MCF 10A (cell line): ENCODE data around the gene C20orf144. TPM values are rescaled to one million over a fixed set of nuclear protein-coding genes. Genes with fewer than 3 reads are reported as not detected.

Experiments used
- BruUV-seq: library from RNA; stranded (reverse); fragments of 400-500 nt; replicated peaks from 2 replicates; lab custom pipeline; 2021; lab: Mats Ljungman, UMichigan
- CTCF ChIA-PET: fragments of 300-600 bp; sonication (Branson Sonifier 250); formaldehyde crosslinking; extraction: SDS; loops from one replicate; lab custom pipeline; 2021; ENCODE audit warnings: antibody characterized with exemption, inconsistent platforms; lab: Yijun Ruan, JAX
- POLR2A ChIA-PET: fragments of 300-600, 350-650 bp; sonication (Branson Sonifier 250); formaldehyde crosslinking; extraction: SDS; loops from one replicate; lab custom pipeline; 2020; ENCODE audit warnings: antibody characterized with exemption, inconsistent platforms; lab: Yijun Ruan, JAX
- DNase-seq: peaks from one replicate; pipeline ENCODE4 v3.0.0-alpha.2; 2018; ENCODE audit not compliant: unreplicated experiment
- H3K27ac Mint-ChIP-seq: one replicate; pipeline ENCODE4 v1.8.0; 2022; ENCODE audit warnings: mild to moderate bottlenecking, low read depth, mixed read lengths; ENCODE audit not compliant: unreplicated experiment
- H3K27me3 Mint-ChIP-seq: one replicate; pipeline ENCODE4 v1.8.0; 2022; ENCODE audit warnings: mixed read lengths; ENCODE audit not compliant: insufficient read depth, unreplicated experiment
- H3K36me3 Mint-ChIP-seq: one replicate; pipeline ENCODE4 v1.8.0; 2022; ENCODE audit warnings: mild to moderate bottlenecking, moderate library complexity, mixed read lengths; ENCODE audit not compliant: insufficient read depth, unreplicated experiment
- H3K4me1 Mint-ChIP-seq: one replicate; pipeline ENCODE4 v1.8.0; 2022; ENCODE audit warnings: mixed read lengths; ENCODE audit not compliant: insufficient read depth, unreplicated experiment
- H3K4me3 Mint-ChIP-seq: one replicate; pipeline ENCODE4 v1.8.0; 2022; ENCODE audit warnings: mild to moderate bottlenecking, moderate library complexity, mixed read lengths; ENCODE audit not compliant: unreplicated experiment
- H3K9me3 Mint-ChIP-seq: one replicate; pipeline ENCODE4 v1.8.0; 2022; ENCODE audit warnings: mixed read lengths; ENCODE audit not compliant: unreplicated experiment
- intact Hi-C: fragments of 100-400 bp; cut with micrococcal nuclease; formaldehyde crosslinking; loops from 2 replicates; pipeline ENCODE4 v1.14.1; 2022
- total RNA-seq: library from RNA; stranded (reverse); gene quantifications from 2 replicates; pipeline ENCODE4 v1.2.3, GENCODE V29; 2022
- TF ChIP-seq, protein P1 (sequence below): fragments of 200-600 bp; IDR thresholded peaks from one replicate; pipeline ENCODE4 v1.8.0; 2022; ENCODE audit warnings: antibody characterized with exemption, mild to moderate bottlenecking; ENCODE audit not compliant: unreplicated experiment

The C20orf144 gene
- total RNA-seq, 1 experiment from 2014 or later, result 0.21 TPM

GRCh38 chr20:33677991-33678702, 16.0 kb downstream of the C20orf144 start:
- ChIA-PET POLR2A (interaction anchor here (0.6 to 1.3 kb wide), 3 partner anchors 12 to 1968 kb away, joined by 3 to 4 read pairs (median 3); partner anchors contain the start of gene ACTL10), CTCF (interaction anchor here (0.6 to 3.7 kb wide), 3 partner anchors 10 to 114 kb away, joined by 3 to 19 read pairs (median 6); partner anchors contain the start of gene ACTL10)
- no TSS peak for BruUV-seq
- no peaks in the 10 kb centered on the region for H3K36me3 Mint-ChIP-seq
- no peak overlapping the region for H3K4me3 Mint-ChIP-seq
- no peak overlapping the region for H3K27ac Mint-ChIP-seq
- no peaks in the 10 kb centered on the region for H3K27me3 Mint-ChIP-seq
- TF ChIP-seq, protein P1, sequence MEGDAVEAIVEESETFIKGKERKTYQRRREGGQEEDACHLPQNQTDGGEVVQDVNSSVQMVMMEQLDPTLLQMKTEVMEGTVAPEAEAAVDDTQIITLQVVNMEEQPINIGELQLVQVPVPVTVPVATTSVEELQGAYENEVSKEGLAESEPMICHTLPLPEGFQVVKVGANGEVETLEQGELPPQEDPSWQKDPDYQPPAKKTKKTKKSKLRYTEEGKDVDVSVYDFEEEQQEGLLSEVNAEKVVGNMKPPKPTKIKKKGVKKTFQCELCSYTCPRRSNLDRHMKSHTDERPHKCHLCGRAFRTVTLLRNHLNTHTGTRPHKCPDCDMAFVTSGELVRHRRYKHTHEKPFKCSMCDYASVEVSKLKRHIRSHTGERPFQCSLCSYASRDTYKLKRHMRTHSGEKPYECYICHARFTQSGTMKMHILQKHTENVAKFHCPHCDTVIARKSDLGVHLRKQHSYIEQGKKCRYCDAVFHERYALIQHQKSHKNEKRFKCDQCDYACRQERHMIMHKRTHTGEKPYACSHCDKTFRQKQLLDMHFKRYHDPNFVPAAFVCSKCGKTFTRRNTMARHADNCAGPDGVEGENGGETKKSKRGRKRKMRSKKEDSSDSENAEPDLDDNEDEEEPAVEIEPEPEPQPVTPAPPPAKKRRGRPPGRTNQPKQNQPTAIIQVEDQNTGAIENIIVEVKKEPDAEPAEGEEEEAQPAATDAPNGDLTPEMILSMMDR, result no peak
- intact Hi-C loops, result no loop called here
- DNase-seq, result no peak
- peaks cover 14% of the 10 kb centered on the region for H3K4me1 Mint-ChIP-seq
- H3K9me3 Mint-ChIP-seq, result no peaks in the 10 kb centered on the region

DNA sequence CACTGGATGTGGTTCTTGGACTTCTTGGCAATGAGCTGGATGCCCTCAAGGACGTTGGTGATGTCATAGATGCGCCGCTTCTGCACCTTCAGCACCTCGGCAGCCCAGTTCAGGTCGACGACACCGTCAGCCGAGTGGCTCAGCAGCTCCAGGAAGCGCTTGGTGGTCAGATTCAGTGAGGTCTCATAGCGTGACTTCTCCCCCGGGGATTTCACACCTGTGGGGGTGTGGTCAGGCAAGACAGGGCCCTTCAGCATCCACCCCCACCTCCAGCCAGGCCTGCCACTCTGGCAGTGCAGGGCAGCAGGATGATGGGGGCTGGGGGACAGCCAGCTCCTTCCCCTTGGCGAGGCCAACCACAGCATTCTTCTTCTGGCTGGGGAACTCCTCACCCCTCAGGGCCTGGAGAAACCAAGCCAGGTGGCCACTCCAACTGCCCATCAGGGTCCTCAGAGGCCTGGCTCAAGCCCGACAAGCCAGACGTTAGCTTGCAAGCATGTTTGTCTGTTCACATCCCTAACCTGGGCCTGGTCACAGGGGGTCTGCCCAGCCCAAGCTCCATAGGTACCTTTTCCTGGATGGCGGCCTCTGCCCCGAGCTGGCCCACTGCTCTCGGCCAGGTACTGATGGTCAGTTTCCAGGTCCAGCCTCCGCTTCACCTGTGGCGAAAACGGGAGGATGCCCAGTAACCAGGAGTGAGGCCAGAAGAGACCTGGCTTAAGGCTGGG, 17.8 kb downstream of the C20orf144 start:
- Mint-ChIP-seq H3K4me3 (no peak overlapping the region), H3K4me1 (peaks cover 7% of the 10 kb centered on the region), H3K27me3 (no peaks in the 10 kb centered on the region), H3K36me3 (peaks cover 1% of the 10 kb centered on the region), H3K27ac (no peak overlapping the region), H3K9me3 (no peaks in the 10 kb centered on the region)
- intact Hi-C loops, result loop anchor here (10.0 kb wide), 1 partner anchor 135 kb away; the partner anchor contains the start of gene CHMP4B
- no TSS peak for BruUV-seq
- ChIA-PET POLR2A (interaction anchor here (0.7 to 1.2 kb wide), 4 partner anchors 12 to 40 kb away, joined by 3 to 6 read pairs (median 4); partner anchors contain the start of genes ACTL10 and PXMP4), CTCF (interaction anchor here (0.5 to 7.2 kb wide), 5 partner anchors 12 to 450 kb away, joined by 3 to 53 read pairs (median 4); partner anchors contain the start of gene ACTL10)
- DNase-seq, result no peak
- TF ChIP-seq, protein P1, result no peak

DNA sequence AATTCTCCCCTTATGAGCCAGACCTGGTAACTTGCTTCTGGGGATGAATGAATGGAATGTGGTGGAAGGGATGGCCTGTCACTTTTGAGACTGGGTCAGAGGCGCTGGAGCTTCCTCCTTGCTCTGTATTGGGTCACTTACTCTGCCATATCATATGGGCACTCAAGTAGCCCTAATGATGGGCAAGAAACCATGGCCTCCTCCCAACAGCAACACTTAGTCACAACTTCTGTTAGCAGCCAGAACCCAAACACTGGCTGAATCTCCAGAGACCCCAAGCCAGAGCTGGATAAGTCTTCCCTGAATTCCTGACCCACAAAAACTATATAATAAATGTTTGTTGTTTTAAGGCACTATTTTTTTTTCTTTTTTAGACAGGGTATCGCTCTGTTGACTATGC, 18.6 kb downstream of the C20orf144 start:
- H3K9me3 Mint-ChIP-seq, result no peaks in the 10 kb centered on the region
- no peaks in the 10 kb centered on the region for H3K27me3 Mint-ChIP-seq
- peaks cover 4% of the 10 kb centered on the region for H3K36me3 Mint-ChIP-seq
- ChIA-PET POLR2A (interaction anchor here (0.8 kb wide), 1 partner anchor 14 kb away, joined by 4 read pairs; the partner anchor contains the start of gene ACTL10), CTCF (interaction anchor here (0.5 to 7.2 kb wide), 4 partner anchors 12 to 449 kb away, joined by 3 to 53 read pairs (median 4); partner anchors contain the start of gene ACTL10)
- no peak overlapping the region for H3K4me3 Mint-ChIP-seq
- TF ChIP-seq, protein P1, result no peak
- H3K27ac Mint-ChIP-seq, result no peak overlapping the region
- no peak for DNase-seq
- no TSS peak for BruUV-seq
- peaks cover 7% of the 10 kb centered on the region for H3K4me1 Mint-ChIP-seq
- intact Hi-C loops, result loop anchor here (10.0 kb wide), 1 partner anchor 134 kb away; the partner anchor contains the start of gene CHMP4B
